Measurements from ENCODE around the gene OXLD1. TPM values are rescaled to one million over a fixed set of nuclear protein-coding genes. Genes with fewer than 3 reads are reported as not detected.
A peak's percentile ranks its signal among the peaks of the same experiment; 100 is the strongest.

Gene OXLD1
- polyA plus RNA-seq, 3 donors from 2014 or later = 66.4 to 97.9 (median 93.9) TPM

DNA sequence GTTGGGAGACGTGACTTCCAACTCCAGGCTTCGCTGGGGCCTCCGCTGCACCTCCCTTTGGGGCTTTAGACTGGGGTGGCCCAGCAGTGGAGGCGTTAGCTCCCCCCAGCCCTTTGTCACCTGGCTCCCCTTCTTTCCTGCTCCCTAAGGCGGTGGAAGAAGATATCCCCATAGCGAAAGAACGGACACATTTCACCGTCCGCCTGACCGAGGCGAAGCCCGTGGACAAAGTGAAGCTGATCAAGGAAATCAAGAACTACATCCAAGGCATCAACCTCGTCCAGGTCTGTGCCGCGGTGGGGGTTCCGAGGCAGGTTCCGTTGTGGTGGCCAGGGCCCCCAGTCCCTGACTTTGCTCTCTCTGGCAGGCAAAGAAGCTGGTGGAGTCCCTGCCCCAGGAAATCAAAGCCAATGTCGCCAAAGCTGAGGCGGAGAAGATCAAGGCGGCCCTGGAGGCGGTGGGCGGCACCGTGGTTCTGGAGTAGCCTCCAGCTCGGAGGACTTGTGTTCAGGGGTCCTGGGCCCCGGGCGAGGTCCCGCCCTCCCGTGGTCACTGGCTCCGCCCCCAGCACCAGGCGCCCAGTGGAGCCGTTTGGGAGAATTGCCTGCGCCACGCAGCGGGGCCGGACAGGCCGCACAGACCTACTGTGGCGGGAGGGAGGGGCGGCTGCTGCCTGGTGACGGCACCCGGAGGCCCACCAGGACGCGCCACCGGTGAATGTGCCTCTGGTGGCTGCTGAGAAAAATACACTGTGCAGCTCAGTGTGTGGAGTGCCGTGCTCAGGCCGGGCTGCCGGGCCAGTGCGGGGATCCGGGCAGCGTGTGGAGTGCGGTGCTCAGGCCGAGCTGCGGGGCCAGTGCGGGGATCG is 40.6 kb upstream of the OXLD1 start:
- Mint-ChIP-seq H3K4me1 (peaks cover 26 to 30% of the 10 kb centered on the region in 2 donors), H3K27me3 (ENCODE audit: low read depth in 3 of 3) (peaks cover 6 to 23% (median 10%) of the 10 kb centered on the region in 3 donors), H3K27ac (no peak overlapping the region), H3K4me3 (no peak overlapping the region), H3K9me3 (no peaks in the 10 kb centered on the region), H3K36me3 (peaks cover 3 to 8% (median 5%) of the 10 kb centered on the region in 3 donors)
- DNase-seq = no peak

DNA sequence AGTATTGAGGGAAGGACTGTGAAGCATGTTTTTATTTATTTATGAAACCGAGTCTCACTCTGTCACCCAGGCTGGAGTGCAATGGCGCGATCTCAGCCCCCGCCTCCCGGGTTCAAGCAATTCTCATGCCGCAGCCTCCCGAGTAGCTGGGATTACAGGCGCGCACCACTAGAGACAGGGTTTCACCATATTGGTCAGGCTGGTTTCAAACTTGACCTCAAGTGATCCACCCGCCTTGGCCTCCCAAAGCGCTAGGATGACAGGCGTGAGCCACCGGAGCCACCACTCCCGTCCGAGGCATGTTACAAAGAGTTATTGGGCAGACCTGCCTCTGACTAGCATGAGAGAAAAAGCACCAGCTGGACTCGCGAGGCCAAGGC is 39.8 kb upstream of the OXLD1 start:
- H3K27ac Mint-ChIP-seq = peak overlapping the region in 4 of 6 donors; percentile 29 to 77 (median 49)
- peaks cover 3 to 8% (median 5%) of the 10 kb centered on the region in 3 donors for H3K36me3 Mint-ChIP-seq
- peaks cover 6 to 23% (median 10%) of the 10 kb centered on the region in 3 donors for H3K27me3 Mint-ChIP-seq (ENCODE audit: low read depth in 3 of 3)
- no peaks in the 10 kb centered on the region for H3K9me3 Mint-ChIP-seq
- peaks cover 27 to 28% of the 10 kb centered on the region in 2 donors for H3K4me1 Mint-ChIP-seq
- no peak for DNase-seq
- no peak overlapping the region for H3K4me3 Mint-ChIP-seq

DNA sequence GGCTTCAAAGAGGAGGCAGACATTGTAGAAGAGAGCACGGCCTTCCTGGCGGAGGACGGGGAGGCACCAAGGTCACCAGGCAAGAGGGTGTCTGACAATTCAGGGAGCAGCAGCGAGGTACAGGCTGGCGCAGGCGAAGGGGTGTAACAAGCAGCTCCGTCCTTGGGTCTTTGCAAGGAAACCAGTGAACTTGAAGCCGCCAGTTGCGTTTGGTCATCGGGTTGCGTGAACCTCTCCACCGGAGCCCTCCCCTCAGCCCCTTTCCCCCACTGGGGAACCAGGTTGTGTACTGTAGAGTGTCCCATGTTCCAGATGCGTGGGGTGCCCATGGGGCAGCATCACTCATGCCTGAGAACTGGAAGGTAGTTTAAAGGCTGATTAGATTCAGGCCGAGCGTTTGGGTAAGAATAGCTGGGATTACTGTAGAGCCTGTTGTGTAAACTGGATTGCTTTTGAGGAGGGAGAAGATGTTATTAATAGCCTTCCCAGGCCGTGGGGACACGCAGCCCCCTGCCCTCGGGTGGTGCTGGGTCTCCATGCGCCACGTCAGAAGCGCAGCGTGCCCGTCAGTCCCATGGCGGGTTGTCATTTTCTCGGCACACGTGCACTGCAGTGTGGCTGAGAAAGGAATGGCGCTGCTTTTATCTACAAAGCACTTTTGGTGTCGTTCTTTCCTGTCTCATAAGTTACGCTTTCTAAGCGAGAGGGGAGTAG is 39.3 kb upstream of the OXLD1 start:
- peaks cover 6 to 23% (median 10%) of the 10 kb centered on the region in 3 donors for H3K27me3 Mint-ChIP-seq (ENCODE audit: low read depth in 3 of 3)
- no peak for DNase-seq
- peaks cover 27 to 28% of the 10 kb centered on the region in 2 donors for H3K4me1 Mint-ChIP-seq
- peaks cover 3 to 8% (median 5%) of the 10 kb centered on the region in 3 donors for H3K36me3 Mint-ChIP-seq
- no peaks in the 10 kb centered on the region for H3K9me3 Mint-ChIP-seq
- peak overlapping the region in 3 of 6 donors; percentile 52 to 64 (median 57) for H3K27ac Mint-ChIP-seq
- peak overlapping the region in 1 of 5 donors; percentile 34 for H3K4me3 Mint-ChIP-seq

DNA sequence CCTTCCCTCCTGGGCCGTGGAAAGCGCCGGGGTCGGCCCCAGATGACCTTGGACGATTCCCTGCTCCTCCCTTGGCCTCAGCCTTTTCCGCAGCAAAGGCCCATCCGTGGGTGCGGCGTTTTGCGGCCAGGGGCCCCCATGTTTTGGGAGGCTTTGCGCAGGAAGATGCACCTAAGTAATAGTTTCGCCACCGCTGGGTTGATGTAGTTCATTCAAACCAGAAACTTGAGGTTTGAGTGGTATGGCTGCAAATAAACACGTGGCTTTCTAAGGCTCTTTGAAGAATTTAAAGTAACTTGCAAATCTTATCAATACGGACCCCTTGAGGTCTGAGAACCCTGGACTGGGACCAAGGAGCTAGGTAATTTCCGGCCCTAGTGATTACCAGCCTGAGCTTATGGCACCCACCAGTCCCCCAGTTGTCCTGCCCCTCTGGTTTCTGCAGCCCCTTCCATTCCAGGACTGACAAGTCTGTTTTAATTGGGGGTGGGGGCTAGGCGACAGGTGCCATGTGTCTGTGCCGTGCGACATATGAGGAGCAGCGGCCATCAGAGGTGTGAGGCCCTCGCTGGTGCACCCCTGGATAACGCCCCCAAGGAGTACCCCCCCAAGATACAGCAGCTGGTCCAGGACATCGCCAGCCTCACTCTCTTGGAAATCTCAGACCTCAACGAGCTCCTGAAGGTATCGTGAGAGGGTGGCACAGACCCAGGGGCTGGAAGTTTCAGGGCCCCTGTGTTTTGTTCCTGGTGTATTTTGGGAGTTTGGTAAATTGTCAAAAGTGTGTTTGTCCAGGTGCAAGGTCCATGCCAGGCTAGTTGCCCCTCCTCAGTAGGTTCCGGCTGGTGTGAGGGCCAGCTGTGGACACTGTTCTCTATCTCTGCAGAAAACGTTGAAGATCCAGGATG is 37.6 kb upstream of the OXLD1 start:
- Mint-ChIP-seq H3K27me3 (ENCODE audit: low read depth in 3 of 3) (peaks cover 6 to 21% (median 10%) of the 10 kb centered on the region in 3 donors), H3K4me1 (peaks cover 22% of the 10 kb centered on the region in 2 donors), H3K36me3 (peaks cover 3 to 8% (median 5%) of the 10 kb centered on the region in 3 donors), H3K4me3 (peak overlapping the region; percentile 70 to 78 (median 76)), H3K27ac (peak overlapping the region; percentile 73 to 93 (median 86)), H3K9me3 (no peaks in the 10 kb centered on the region)
- peak; percentile 30 to 47 (median 36) for DNase-seq

DNA sequence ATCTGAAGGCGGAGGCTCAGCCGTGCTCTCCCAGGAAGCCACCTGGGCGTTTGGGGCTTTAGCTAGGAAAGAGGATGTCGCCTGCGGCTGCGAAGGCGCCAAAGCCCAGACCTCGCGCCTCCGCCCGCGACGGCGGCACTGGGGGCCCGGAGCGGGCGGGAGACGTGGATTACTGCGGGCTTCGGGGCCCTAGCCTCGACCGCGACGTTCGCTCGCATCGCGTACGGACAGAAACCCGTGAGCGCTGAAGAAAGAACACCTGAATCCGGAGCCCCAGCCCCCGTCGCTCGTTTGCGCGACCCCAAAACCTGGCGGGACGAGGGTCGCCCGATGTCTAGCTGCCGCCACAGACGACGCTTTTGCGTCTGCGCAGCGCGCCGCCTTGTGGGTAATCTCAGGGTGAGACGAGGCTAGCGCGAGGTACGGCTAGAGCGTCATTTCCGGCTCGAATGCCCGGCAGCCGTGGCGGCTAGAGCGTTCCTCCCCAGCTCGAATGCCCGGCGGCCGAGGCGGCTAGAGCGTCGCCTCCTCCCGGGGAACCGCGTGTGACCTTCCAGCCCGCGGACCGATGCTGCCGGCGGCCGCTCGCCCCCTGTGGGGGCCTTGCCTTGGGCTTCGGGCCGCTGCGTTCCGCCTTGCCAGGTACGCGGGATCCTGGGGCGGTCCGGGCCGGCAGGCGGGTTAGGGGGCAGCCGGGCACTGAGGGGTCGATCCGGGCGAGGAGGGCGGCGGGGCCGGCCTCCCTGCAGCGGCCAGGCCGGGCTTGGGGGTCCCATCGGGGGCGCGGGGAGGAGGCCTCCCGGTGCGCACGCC is 36.7 kb upstream of the OXLD1 start, which contains the start of gene MRPL12:
MRPL12 (plus strand) TSS at position 434 of the 813 bp plus-strand sequence; CDS start at position 569, 135 bp downstream.
- Mint-ChIP-seq H3K27ac (peak within 1 kb of the TSS; percentile 93 to 98 (median 96)), H3K9me3 (no peaks in the 10 kb centered on the region), H3K4me1 (peaks cover 22% of the 10 kb centered on the region in 2 donors), H3K36me3 (peaks cover 3 to 12% (median 5%) of the 10 kb centered on the region in 3 donors), H3K27me3 (ENCODE audit: low read depth in 3 of 3) (peaks cover 6 to 19% (median 10%) of the 10 kb centered on the region in 3 donors), H3K4me3 (peak within 1 kb of the TSS; percentile 88 to 94 (median 92))
- peak; percentile 90 to 92 (median 91) for DNase-seq

DNA sequence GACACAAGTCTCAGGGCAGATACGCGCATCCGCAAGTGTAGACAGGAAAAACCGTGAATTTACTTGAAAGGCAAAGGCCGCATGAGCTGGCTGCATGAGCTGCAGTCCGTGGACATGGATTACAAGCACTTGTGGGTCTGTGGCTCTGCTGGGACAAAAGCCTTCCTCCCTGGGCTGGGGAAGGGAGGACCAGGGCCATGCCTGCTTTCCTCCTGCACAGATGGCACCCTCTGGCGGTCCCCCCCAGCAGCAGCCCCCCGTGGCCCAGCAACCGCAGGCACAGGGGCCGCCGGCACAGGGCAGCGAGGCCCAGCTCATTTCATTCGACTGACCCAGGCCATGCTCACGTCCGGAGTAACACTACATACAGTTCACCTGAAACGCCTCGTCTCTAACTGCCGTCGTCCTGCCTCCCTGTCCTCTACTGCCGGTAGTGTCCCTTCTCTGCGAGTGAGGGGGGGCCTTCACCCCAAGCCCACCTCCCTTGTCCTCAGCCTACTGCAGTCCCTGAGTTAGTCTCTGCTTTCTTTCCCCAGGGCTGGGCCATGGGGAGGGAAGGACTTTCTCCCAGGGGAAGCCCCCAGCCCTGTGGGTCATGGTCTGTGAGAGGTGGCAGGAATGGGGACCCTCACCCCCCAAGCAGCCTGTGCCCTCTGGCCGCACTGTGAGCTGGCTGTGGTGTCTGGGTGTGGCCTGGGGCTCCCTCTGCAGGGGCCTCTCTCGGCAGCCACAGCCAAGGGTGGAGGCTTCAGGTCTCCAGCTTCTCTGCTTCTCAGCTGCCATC is 35.1 kb upstream of the OXLD1 start:
- peaks cover 22% of the 10 kb centered on the region in 2 donors for H3K4me1 Mint-ChIP-seq
- peak overlapping the region; percentile 93 to 98 (median 96) for H3K27ac Mint-ChIP-seq
- H3K27me3 Mint-ChIP-seq (ENCODE audit: low read depth in 3 of 3) = peaks cover 8 to 19% (median 10%) of the 10 kb centered on the region in 3 donors
- H3K4me3 Mint-ChIP-seq = peak overlapping the region; percentile 32 to 94 (median 88)
- no peaks in the 10 kb centered on the region for H3K9me3 Mint-ChIP-seq
- DNase-seq = no peak
- peaks cover 3 to 18% (median 5%) of the 10 kb centered on the region in 3 donors for H3K36me3 Mint-ChIP-seq

DNA sequence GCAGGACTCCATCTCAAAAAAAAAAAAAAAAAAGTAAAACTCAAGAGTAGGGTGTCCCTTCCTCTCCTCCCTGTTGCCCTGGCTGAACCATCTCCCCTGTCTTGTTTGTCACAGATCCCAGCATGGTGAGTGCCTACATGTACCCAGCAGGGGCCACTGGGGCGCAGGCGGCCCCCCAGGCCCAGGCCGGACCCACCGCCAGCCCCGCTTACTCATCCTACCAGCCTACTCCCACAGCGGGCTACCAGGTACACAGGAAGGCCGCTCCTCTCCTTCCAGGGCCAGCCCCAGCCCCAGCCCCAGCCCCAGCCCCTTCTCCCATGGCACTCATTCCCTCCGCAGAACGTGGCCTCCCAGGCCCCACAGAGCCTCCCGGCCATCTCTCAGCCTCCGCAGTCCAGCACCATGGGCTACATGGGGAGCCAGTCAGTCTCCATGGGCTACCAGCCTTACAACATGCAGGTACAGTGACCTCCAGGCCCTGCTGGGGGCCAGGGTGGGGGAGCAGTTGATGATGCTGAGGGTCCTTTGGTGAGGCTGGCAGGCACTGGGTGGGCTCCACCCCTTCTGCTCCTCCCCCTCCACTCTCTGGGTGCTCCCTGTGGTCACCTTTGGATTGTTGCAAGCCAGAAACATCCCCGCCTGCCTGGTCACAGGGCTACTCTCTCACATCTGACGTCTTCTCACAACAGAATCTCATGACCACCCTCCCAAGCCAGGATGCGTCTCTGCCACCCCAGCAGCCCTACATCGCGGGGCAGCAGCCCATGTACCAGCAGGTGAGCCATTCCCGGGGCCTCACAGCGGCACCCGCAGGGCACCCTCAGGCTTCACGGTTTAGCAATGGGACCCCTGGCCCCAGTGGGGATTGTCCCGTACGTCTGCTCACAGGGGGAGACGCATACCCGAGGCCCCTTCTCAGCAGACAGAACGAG is 34.2 kb upstream of the OXLD1 start:
- H3K4me1 Mint-ChIP-seq = peaks cover 18 to 22% of the 10 kb centered on the region in 2 donors
- peak overlapping the region in 4 of 5 donors; percentile 21 to 40 (median 22) for H3K4me3 Mint-ChIP-seq
- peak overlapping the region; percentile 34 to 98 (median 71) for H3K27ac Mint-ChIP-seq
- peaks cover 1 to 14% (median 3%) of the 10 kb centered on the region in 3 donors for H3K36me3 Mint-ChIP-seq
- DNase-seq = no peak
- H3K27me3 Mint-ChIP-seq (ENCODE audit: low read depth in 3 of 3) = peaks cover 8 to 13% (median 8%) of the 10 kb centered on the region in 3 donors
- no peaks in the 10 kb centered on the region for H3K9me3 Mint-ChIP-seq

DNA sequence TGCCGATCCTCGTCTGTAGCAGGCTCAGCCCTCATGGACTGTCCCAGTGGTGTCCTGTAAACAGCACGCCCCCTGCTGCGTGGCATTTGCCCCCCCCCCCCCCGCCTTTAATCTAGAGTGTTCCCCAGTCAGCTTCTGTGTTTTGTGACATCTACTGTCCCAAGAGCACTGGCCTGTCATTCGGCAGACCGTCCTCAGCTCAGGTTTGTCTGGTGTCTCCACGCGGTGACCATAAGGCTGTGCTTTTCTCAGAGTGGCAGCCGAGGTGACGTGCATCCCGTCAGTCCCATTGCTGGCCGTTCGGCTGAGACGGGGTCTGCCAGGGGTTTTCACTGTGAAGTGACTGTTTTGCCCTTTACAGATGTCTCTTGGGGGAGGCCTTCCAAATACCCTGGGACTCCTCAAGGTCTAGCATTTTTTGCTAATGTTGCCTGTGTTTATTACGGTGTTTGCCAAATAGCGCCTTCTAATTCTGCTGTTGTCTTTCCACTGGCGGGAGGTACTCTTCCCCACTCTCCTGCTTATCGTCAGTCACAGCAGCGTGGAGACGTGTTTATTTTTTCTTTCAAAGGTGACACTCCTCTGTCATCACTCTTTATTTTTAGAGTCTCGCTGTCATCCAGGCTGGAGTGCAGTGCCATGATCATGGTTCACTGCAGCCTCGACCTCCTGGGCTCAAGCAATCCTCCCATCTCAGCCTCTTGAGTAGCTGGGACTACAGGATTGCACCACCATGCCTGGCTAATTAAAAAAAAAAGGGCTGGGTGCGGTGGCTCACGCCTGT is 31.0 kb upstream of the OXLD1 start:
- Mint-ChIP-seq H3K4me3 (no peak overlapping the region), H3K4me1 (peaks cover 12 to 13% of the 10 kb centered on the region in 2 donors), H3K27ac (peak overlapping the region in 5 of 6 donors; percentile 17 to 60 (median 53)), H3K9me3 (no peaks in the 10 kb centered on the region), H3K36me3 (peaks cover 0 to 10% (median 0%) of the 10 kb centered on the region in 3 donors), H3K27me3 (ENCODE audit: low read depth in 3 of 3) (peaks cover 5% of the 10 kb centered on the region in 3 donors)
- no peak for DNase-seq

DNA sequence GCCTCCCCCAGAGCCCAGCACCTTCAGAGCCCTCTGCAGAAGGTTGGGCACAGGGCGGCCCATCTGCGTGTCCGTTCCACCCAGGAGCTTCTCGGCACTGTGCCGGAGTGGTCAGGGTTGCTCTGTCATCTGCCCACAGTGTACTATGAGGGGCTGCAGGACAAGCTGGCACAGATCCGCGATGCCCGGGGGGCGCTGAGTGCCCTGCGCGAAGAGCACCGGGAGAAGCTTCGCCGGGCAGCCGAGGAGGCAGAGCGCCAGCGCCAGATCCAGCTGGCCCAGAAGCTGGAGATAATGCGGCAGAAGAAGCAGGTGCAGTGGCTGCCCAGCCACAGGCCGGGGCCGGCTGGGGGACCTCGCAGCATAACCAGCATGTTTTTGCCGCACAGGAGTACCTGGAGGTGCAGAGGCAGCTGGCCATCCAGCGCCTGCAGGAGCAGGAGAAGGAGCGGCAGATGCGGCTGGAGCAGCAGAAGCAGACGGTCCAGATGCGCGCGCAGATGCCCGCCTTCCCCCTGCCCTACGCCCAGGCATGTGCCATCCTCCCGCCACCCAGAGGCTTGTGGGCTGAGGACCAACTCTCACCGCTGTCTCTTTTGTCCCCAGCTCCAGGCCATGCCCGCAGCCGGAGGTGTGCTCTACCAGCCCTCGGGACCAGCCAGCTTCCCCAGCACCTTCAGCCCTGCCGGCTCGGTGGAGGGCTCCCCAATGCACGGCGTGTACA is 30.0 kb upstream of the OXLD1 start:
- H3K36me3 Mint-ChIP-seq = peaks cover 0 to 14% (median 0%) of the 10 kb centered on the region in 3 donors
- peaks cover 5 to 6% of the 10 kb centered on the region in 2 donors for H3K4me1 Mint-ChIP-seq
- peaks cover 2 to 5% (median 3%) of the 10 kb centered on the region in 3 donors for H3K27me3 Mint-ChIP-seq (ENCODE audit: low read depth in 3 of 3)
- H3K4me3 Mint-ChIP-seq = no peak overlapping the region
- no peak for DNase-seq
- H3K9me3 Mint-ChIP-seq = no peaks in the 10 kb centered on the region
- H3K27ac Mint-ChIP-seq = no peak overlapping the region

DNA sequence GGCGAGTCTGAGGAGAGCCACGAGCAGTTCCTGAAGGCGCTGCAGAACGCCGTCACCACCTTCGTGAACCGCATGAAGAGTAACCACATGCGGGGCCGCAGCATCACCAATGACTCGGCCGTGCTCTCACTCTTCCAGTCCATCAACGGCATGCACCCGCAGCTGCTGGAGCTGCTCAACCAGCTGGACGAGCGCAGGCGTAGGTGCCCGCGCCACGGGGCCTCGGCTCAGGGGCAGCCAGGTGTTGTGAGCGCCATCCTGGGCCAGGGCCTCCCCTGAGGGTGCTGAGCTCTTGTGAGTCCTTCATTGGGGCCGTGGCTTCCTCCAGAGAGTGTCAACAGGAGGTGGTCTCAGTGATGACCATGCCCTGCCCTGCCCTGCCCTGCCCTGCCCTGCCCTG is 29.4 kb upstream of the OXLD1 start:
- Mint-ChIP-seq H3K9me3 (no peaks in the 10 kb centered on the region), H3K27me3 (ENCODE audit: low read depth in 3 of 3) (peaks cover 2 to 4% (median 3%) of the 10 kb centered on the region in 3 donors), H3K36me3 (peaks cover 0 to 14% (median 0%) of the 10 kb centered on the region in 3 donors), H3K4me1 (peaks cover under 1 to 1% of the 10 kb centered on the region in 2 donors), H3K27ac (no peak overlapping the region), H3K4me3 (no peak overlapping the region)
- no peak for DNase-seq
